ENCODE measurements around the gene RYR2.

RYR2 gene

DNA sequence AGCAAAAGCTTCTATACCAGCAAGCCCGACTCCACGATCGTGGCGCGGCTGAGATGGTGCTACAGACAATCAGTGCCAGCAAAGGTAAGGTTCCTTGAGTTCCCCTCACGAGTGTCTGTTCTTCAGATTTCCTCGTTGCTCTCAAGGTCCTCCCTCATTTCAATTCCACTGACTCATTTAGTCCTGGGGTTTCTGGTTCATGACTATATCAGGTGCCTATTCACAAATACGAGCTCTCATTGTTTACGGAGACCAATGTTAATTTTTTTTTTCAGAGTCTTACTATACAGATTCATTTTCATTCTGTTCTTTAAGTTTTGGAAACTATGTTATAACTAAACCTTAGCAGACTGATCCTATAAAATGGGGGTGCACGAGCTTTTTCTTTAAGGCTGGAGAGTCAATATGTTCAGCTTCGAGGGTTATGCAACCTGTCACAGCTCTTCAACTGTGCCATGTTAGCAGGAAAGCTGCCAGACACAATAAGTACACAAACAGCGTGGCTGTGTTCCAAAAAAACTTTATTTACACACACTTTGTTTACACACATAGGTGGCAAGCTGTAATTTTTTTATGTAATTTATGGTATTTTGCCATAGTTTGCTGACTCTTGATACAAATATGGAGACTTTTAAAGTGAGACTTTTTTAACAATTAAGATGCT, 714.5 kb downstream of the RYR2 start:
- in situ Hi-C loops (cut with MboI; ENCODE audit: low sequenced_read_pairs): no loop called here

DNA sequence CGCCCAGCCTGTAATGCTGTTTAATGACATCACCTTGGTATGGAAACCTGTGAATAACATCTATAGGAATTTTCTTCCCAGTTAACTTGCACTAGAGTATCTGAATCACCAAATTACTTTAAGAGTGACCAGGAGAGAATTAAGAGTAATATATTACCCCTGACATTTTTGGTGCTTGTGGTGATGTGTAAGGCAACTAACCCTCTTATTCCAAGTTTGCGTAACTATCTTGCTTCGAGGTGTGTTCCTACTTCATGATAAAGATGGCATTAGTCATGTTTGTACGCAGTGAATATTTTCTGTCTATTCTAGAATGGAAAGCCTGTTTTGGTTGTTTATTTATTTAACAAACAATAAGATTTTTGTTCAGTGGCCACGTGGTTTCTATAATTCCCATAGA, 717.4 kb downstream of the RYR2 start:
- in situ Hi-C loops (cut with MboI; ENCODE audit: low sequenced_read_pairs): no loop called here

- in situ Hi-C loops (cut with MboI; ENCODE audit: low sequenced_read_pairs): no loop called here
Measured at GRCh38 chr1:237760951-237761350, 719.0 kb downstream of the RYR2 start.

GRCh38 chr1:237763137-237763536, 721.2 kb downstream of the RYR2 start:
- in situ Hi-C loops (cut with MboI; ENCODE audit: low sequenced_read_pairs): no loop called here

DNA sequence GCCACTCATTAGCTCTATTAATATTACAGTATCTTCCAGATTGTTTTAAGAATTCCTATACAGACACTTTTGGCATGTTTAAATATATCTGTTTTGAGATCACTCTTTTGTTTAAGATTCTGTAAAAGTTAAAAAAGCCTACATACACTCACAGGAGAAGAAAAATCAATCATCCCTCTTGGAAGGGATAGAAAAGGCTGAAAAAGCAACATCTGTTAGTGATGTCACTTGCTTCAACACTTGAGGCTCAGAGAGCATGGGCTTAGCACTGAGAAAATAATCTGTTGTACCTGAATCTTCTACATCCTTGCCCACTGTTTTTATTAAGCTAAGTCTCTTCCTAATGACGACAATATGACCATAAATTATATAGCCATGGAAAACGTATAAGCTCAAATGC, 721.8 kb downstream of the RYR2 start:
- in situ Hi-C loops (cut with MboI; ENCODE audit: low sequenced_read_pairs): no loop called here

- in situ Hi-C loops (cut with MboI; ENCODE audit: low sequenced_read_pairs): no loop called here
Measured at GRCh38 chr1:237769916-237770315, 727.9 kb downstream of the RYR2 start.

- in situ Hi-C loops (cut with MboI; ENCODE audit: low sequenced_read_pairs): no loop called here
Measured at GRCh38 chr1:237772009-237772408, 730.0 kb downstream of the RYR2 start.

DNA sequence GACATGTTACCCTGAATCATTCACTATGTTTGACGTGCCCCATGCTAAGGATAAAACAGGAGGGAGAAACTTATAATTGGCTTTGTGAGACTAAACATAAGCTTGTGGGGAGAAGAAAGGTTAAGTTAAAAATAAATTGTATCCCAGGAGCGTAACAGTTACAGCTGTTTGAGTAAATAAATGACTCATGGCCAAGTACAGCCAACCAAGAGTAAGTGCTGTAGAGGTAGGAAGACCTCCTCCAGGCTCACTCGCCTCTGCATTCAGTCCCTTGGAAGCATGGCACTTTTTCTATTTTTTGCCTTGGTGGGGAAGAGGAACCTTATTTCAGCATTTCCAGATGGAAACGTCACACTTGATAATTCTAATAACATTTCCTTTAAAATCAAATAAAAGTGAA, 732.3 kb downstream of the RYR2 start:
- in situ Hi-C loops (cut with MboI; ENCODE audit: low sequenced_read_pairs): no loop called here

GRCh38 chr1:237779356-237779755, 737.4 kb downstream of the RYR2 start:
- in situ Hi-C loops (cut with MboI; ENCODE audit: low sequenced_read_pairs): no loop called here

DNA sequence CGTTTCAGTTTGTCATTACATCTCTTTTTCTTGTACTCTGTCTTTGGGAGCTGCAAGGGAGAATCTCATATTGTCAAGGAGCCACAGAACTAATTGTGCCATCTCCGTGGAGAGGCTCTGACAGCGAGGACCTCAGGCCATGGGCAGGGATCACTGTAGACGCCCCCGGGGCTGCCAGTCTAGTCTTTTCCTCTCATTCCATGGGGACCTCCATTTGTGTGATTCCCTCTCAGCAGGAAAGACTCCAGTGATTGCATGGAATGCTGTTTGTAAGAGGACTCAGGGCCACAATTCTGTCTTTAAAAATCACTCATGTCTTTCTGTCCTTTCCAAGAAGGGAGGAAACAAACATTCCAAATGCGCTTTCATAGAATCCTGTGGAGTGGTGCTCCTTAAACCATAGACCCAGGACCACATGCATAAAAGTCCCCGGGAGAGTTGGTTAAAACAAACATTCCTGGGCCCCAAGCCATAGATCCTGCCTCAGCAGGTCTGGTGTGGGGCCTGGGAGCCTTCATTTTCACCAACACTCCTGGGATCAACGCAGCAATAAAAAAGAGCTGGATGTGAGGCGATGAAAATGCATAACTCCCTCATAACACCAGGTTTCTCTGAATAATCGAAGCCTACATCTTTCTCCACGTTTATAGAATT, 744.2 kb downstream of the RYR2 start:
- in situ Hi-C loops (cut with MboI; ENCODE audit: low sequenced_read_pairs): no loop called here

- in situ Hi-C loops (cut with MboI; ENCODE audit: low sequenced_read_pairs): no loop called here
Measured at GRCh38 chr1:237788069-237788468, 746.1 kb downstream of the RYR2 start.

- in situ Hi-C loops (cut with MboI; ENCODE audit: low sequenced_read_pairs): no loop called here
Measured at GRCh38 chr1:237789619-237790018, 747.6 kb downstream of the RYR2 start.

- in situ Hi-C loops (cut with MboI; ENCODE audit: low sequenced_read_pairs): no loop called here
Measured at GRCh38 chr1:237791592-237791991, 749.6 kb downstream of the RYR2 start.

GRCh38 chr1:237792149-237792548, 750.2 kb downstream of the RYR2 start:
- in situ Hi-C loops (cut with MboI; ENCODE audit: low sequenced_read_pairs): no loop called here

- in situ Hi-C loops (cut with MboI; ENCODE audit: low sequenced_read_pairs): no loop called here
Measured at GRCh38 chr1:237792726-237793125, 750.7 kb downstream of the RYR2 start.

DNA sequence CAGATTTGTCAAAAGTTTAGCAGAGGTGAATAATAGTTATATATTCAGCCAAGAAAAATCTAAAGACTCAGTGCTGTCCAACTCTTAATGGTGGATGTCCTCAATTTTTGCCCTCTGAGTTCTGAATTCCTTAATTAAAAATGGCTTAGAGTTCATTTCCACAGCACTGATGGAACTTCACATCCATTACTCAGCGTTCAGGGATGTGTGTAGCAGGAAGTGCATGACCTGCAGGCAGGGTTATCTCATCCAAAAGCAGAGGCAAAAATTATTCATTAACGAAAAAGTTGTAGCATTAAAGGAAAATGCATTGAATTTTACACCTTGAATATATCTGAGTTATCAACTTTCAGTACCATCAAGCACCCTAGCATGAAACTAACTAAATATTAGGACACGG, 752.1 kb downstream of the RYR2 start:
- in situ Hi-C loops (cut with MboI; ENCODE audit: low sequenced_read_pairs): no loop called here

- in situ Hi-C loops (cut with MboI; ENCODE audit: low sequenced_read_pairs): no loop called here
Measured at GRCh38 chr1:237795558-237795957, 753.6 kb downstream of the RYR2 start.

DNA sequence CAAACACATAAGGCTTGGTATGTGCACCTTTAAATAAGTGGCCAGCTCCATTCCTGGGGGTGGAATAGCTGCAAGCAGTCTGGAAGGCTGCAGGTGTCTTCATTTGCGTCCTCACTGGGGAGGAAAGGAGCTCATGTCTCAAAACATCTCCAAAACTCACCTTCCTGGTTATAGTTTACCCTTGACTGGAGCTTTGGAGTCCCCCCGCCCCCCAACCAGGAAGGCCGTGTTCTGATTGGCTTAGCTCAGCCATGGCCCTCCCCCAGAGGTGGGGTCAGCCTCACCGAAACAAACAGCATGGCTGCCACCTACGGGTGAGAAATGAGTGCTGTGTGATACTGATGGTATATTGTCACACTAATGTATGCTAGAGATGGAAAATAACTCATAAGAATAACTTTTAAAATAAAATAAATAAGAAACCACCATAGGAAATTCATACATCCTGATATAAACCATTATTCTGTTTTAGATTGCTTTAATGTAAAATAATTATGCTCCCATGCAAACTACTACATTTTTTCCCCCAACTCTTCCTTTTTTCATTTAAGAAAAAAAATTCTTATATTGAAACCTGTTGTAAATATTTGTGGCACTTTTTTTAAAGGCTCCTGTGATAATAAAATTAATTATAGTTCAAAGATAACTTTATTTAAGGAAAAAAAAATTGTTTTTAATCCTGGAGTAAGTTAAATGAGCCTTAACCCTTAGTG, 757.9 kb downstream of the RYR2 start:
- in situ Hi-C loops (cut with MboI; ENCODE audit: low sequenced_read_pairs): no loop called here

DNA sequence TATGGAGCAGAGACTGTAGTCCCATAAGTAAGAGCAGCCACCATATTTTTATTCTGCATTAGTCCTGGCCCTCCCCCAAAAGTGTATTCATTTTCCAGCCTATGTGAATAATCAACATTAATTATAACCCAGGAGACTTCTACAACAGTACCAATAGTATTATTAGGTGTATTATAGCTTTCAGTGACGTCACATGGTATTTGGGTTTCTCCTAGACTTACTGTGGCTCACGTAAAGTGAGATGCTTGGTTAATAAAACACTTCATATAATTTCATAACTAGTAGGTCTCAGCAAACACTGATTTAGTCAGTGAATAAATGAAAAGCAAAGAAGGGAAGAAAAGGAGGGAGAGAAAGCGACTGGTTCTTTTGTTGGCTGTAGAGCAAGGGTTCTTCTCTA, 762.5 kb downstream of the RYR2 start:
- in situ Hi-C loops (cut with MboI; ENCODE audit: low sequenced_read_pairs): no loop called here

DNA sequence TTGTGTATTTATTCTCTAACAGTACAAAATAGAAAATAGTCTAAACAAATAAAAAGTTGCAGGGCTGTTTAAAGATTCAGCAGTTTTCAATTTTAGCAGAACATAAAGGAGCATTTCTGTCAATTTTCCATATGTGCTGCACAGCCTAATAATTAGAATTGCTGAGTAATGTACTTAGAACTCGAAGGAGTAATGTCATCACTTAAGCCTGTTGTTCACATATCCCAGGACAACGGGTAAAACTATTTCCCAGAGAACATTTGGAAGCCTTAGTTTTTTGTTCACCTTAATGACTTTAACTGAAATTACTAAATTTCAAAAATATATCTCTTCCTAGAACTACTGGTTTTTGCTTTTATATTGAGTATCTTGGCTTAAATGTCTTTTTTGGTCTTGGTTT, 767.1 kb downstream of the RYR2 start:
- in situ Hi-C loops (cut with MboI; ENCODE audit: low sequenced_read_pairs): no loop called here

- in situ Hi-C loops (cut with MboI; ENCODE audit: low sequenced_read_pairs): no loop called here
Measured at GRCh38 chr1:237811633-237812032, 769.6 kb downstream of the RYR2 start.

DNA sequence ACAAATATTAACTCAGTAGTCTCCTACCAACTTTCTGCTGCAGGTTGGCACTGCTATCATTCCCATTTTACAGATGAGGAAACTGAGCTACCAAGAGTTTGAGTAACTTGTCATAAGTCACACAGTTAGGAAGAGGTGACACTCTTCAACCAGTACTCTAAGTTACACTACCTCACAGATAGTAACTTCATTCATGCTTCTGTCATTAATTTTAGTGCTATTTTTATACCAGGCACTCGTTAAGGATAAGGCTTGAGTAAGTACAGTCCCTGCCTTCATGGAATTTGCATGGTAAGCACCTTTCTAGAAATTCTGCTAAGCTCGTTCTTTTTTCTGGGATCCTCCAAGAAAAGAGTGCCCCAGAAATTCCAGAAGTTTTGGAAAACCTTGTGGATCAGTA, 770.1 kb downstream of the RYR2 start:
- in situ Hi-C loops (cut with MboI; ENCODE audit: low sequenced_read_pairs): no loop called here

Measured in HL-60/S4 treated with retinoic acid at 250 ng/mL for 4 days and 3 days (cell line).